Heart left ventricle (tissue), 16 donors: ENCODE measurements around the gene GCSAM. TPM values are rescaled to one million over a fixed set of nuclear protein-coding genes. Genes with fewer than 3 reads are reported as not detected.

Experiments used
- ATAC-seq, 4 donors: fragments of 200-7000 bp; cut with Tn5 transposase; one replicate each; pipeline ENCODE4 v1.9.1; 2020 to 2022; ENCODE audit warnings: moderate library complexity in 4 of 4, mild to moderate bottlenecking in 3 of 4, moderate number of reproducible peaks in 1 of 4
- DNase-seq, 5 donors: peaks; one replicate each; pipeline ENCODE4 v3.0.0-alpha.2; 2020
- H3K27ac ChIP-seq, 12 donors: fragments of 200-600 bp; sonication (generic) in 4 of 12; one replicate each; pipeline versions ENCODE4 v1.5.0 to v1.8.0; 2016 to 2022; ENCODE audit warnings: mild to moderate bottlenecking in 2 of 12
- H3K27me3 ChIP-seq, 9 donors: fragments of 200-600 bp; sonication (generic) in 2 of 9; one replicate each; pipeline versions ENCODE4 v1.5.1 to v1.8.0; 2016 to 2022; ENCODE audit warnings: mild to moderate bottlenecking in 3 of 9
- H3K36me3 ChIP-seq, 9 donors: fragments of 200-600 bp; sonication (generic) in 2 of 9; one replicate each; pipeline versions ENCODE4 v1.5.0 to v1.8.0; 2018 to 2022; ENCODE audit warnings: mild to moderate bottlenecking in 2 of 9
- H3K4me1 ChIP-seq, 12 donors: fragments of 200-600 bp; sonication (generic) in 4 of 12; one replicate each; pipeline versions ENCODE4 v1.5.0 to v1.8.0; 2016 to 2022; ENCODE audit warnings: mild to moderate bottlenecking in 3 of 12
- H3K4me3 ChIP-seq, 12 donors: fragments of 200-600 bp; sonication (generic) in 4 of 12; one replicate each; pipeline versions ENCODE4 v1.5.0 to v1.8.0; 2017 to 2022; ENCODE audit warnings: mild to moderate bottlenecking in 9 of 12, moderate library complexity in 4 of 12
- H3K9me3 ChIP-seq, 12 donors: fragments of 200-600 bp; sonication (generic) in 4 of 12; one replicate each; pipeline versions ENCODE4 v1.5.0 to v1.8.0; 2016 to 2022; ENCODE audit warnings: mild to moderate bottlenecking in 1 of 12
- CTCF ChIP-seq, 12 donors: fragments of 200-600 bp; sonication (generic) in 4 of 12; IDR thresholded peaks; one replicate each; pipeline versions ENCODE4 v1.5.0 to v1.8.0; 2018 to 2022; ENCODE audit warnings: antibody characterized with exemption in 12 of 12, mild to moderate bottlenecking in 5 of 12
- POLR2A ChIP-seq, 2 donors: fragments of 450-650 bp; IDR thresholded peaks; one replicate each; pipeline ENCODE4 v1.6.1; 2017; ENCODE audit warnings: antibody characterized with exemption in 2 of 2, mild to moderate bottlenecking in 2 of 2, moderate library complexity in 2 of 2
- WGBS, 4 donors: extraction: QIAGEN DNeasy Blood & Tissue Kit in 2 of 4; methylation state at CpG; one replicate each; pipeline versions ENCODE4 v1.1.5 to v1.1.7; 2013 to 2018; 5-methylcytosine and 5-hydroxymethylcytosine counted together
- intact Hi-C, 10 donors: fragments of 100-400 bp; cut with DNase I; formaldehyde crosslinking; loops; one replicate each; pipeline versions ENCODE4 v1.11.1 to v1.14.2; 2022
- polyA plus RNA-seq, 2 donors: library from polyadenylated mRNA; stranded (reverse); fragments of 200-250 nt; gene quantifications; one replicate each; pipeline ENCODE4 v1.2.3, GENCODE V29; 2013
- total RNA-seq, 9 donors: library from RNA; depleted of rRNA in 2 of 9; stranded (reverse); fragments of >200 nt in 2 of 9; fragmentation: NEBNext Ultra II Directional in 3 of 9; extraction: Animal tissue kit (Norgen Biotek cat#: 25700) in 3 of 9; gene quantifications; one replicate each; pipeline versions ENCODE4 v1.1.0 to v1.2.4, GENCODE V29; 2016 to 2023
- donor health status: ischemic (EF 13 %, LVEDD 7.1; RV severe dilation, severe dysfunction).
- donor health status: healthy with polysubstance abuse.
- donor health status: DM: no; HTN: yes; CAD: no.
- donor health status: DM: no; HTN: no; CAD: no.
- donor health status: ischemic (EF 25% LVEDD 6.9; RV normal size, moderate dysfunction).
- donor health status: ischemic (EF 25% LVEDD 5.7; RV mildly dilated, moderate dysfunction).
- donor health status: healthy.
- donor health status: DM: yes; HTN: yes; CAD: no.
- donor health status: ischemic (EF 35%, LVEDD 5.7; RV mildly dilated, moderate dysfunction).
- donor health status: nonischemic (EF 11% LVEDD 7.7; RV severe dilation, severe dysfunction).
- donor health status: DM: yes; HTN: yes; CAD: no.
- donor health status: PGD.
- donor health status: ischemic (EF 29% LVEDD 5.4; RV normal size, mild dysfunction).
- donor health status: nonischemic (EF 23%, LVEDD 6.1; RV moderate dilation, normal function).

Gene GCSAM
- total and polyA plus RNA-seq, 11 donors, result 0.12 to 0.59 (median 0.27) TPM; not detected in 8

GRCh38 chr3:112088944-112089343 is 44.1 kb downstream of the GCSAM start:
- H3K27me3 ChIP-seq, result peaks cover 0 to 32% (median 0%) of the 10 kb centered on the region in 9 donors
- H3K4me1 ChIP-seq, result peaks cover 0 to 49% (median 33%) of the 10 kb centered on the region in 12 donors
- H3K4me3 ChIP-seq, result no peak overlapping the region
- intact Hi-C loops, result no loop called here
- ATAC-seq (no peak), DNase-seq (no peak)
- H3K36me3 ChIP-seq, result no peaks in the 10 kb centered on the region
- no peaks in the 10 kb centered on the region for H3K9me3 ChIP-seq
- no peak overlapping the region for H3K27ac ChIP-seq
- TF ChIP-seq POLR2A (IDR thresholded peaks at IDR 0.05), result no peak
- no peak for TF ChIP-seq CTCF (IDR thresholded peaks at IDR 0.05)
- WGBS, 4 donors, result 72 to 75% (median 73%) methylated on average over 4 of the region's 4 CpGs

GRCh38 chr3:112087746-112088145 is 45.3 kb downstream of the GCSAM start:
- no peak overlapping the region for H3K27ac ChIP-seq
- no peak for TF ChIP-seq POLR2A (IDR thresholded peaks at IDR 0.05)
- TF ChIP-seq CTCF (IDR thresholded peaks at IDR 0.05), result no peak
- intact Hi-C loops, result no loop called here
- WGBS, 4 donors, result 84 to 92% (median 88%) methylated on average over 5 of the region's 5 CpGs
- no peaks in the 10 kb centered on the region for H3K9me3 ChIP-seq
- H3K36me3 ChIP-seq, result no peaks in the 10 kb centered on the region
- peaks cover 0 to 43% (median 30%) of the 10 kb centered on the region in 12 donors for H3K4me1 ChIP-seq
- peaks cover 0 to 32% (median 0%) of the 10 kb centered on the region in 9 donors for H3K27me3 ChIP-seq
- ATAC-seq (no peak), DNase-seq (no peak)
- H3K4me3 ChIP-seq, result no peak overlapping the region

GRCh38 chr3:112086875-112087524 is 46.0 kb downstream of the GCSAM start:
- H3K9me3 ChIP-seq, result no peaks in the 10 kb centered on the region
- H3K36me3 ChIP-seq, result no peaks in the 10 kb centered on the region
- TF ChIP-seq CTCF (IDR thresholded peaks at IDR 0.05) (no peak), POLR2A (IDR thresholded peaks at IDR 0.05) (no peak)
- intact Hi-C loops, result no loop called here
- WGBS, 4 donors, result 38 to 48% (median 40%) methylated on average over 14 of the region's 14 CpGs
- peaks cover 0 to 32% (median 0%) of the 10 kb centered on the region in 9 donors for H3K27me3 ChIP-seq
- peak overlapping the region in 9 of 12 donors; percentile 3 to 83 (median 70) for H3K27ac ChIP-seq
- ATAC-seq (peak in 1 of 4 donors; percentile 17), DNase-seq (no peak)
- H3K4me3 ChIP-seq, result peak overlapping the region; percentile 32 to 68 (median 60)
- H3K4me1 ChIP-seq, result peaks cover 0 to 36% (median 23%) of the 10 kb centered on the region in 12 donors

- H3K4me1 ChIP-seq, result peaks cover 0 to 32% (median 21%) of the 10 kb centered on the region in 12 donors
- DNase-seq, result peak; percentile 85 to 90 (median 88)
- peaks cover 0 to 32% (median 0%) of the 10 kb centered on the region in 9 donors for H3K27me3 ChIP-seq
- intact Hi-C loops, result no loop called here
- ATAC-seq, result peak; percentile 89 to 97 (median 96)
- H3K9me3 ChIP-seq, result no peaks in the 10 kb centered on the region
- H3K36me3 ChIP-seq, result no peaks in the 10 kb centered on the region
- WGBS, 4 donors, result 0 to 2% (median 1%) methylated on average over 24 to 67 of the region's 67 CpGs
- peak within 1 kb of the TSS; percentile 32 to 68 (median 60) for H3K4me3 ChIP-seq
- H3K27ac ChIP-seq, result peak within 1 kb of the TSS in 9 of 12 donors; percentile 3 to 83 (median 70)
- peak in 1 of 2 donors; percentile 46 for TF ChIP-seq POLR2A (IDR thresholded peaks at IDR 0.05)
- peak in 2 of 12 donors; percentile 15 for TF ChIP-seq CTCF (IDR thresholded peaks at IDR 0.05)
These were observed 46.8 kb downstream of the GCSAM start, which contains the start of gene C3orf52 for GRCh38 chr3:112086076-112086854. Gene C3orf52 (plus strand): TSS chr3:112086389. CDS start chr3:112086408, 19 bp downstream.
